Uterus (tissue), 2 donors: ENCODE results near the gene NXPE3.
A peak's percentile ranks its signal among the peaks of the same experiment; 100 is the strongest.

Source experiments
- CTCF ChIP-seq, 4 experiments: fragments of 200-600 bp in 2 of 4; fragments of 450-650 bp in 2 of 4; sonication (generic) in 2 of 4; IDR thresholded peaks; one replicate each; pipeline ENCODE4 v1.5.1; 2016 to 2019; ENCODE audit warnings: antibody characterized with exemption in 4 of 4, mild to moderate bottlenecking in 2 of 4, moderate library complexity in 1 of 4
- POLR2A ChIP-seq, 2 donors: fragments of 450-650 bp; IDR thresholded peaks; one replicate each; pipeline ENCODE4 v1.6.1; 2016; ENCODE audit warnings: antibody characterized with exemption in 2 of 2, mild to moderate bottlenecking in 1 of 2, moderate library complexity in 1 of 2

GRCh38 chr3:101816215-101817149 lies 37.5 kb downstream of the NXPE3 start:
- TF ChIP-seq POLR2A (IDR thresholded peaks at IDR 0.05) (no peak), CTCF (IDR thresholded peaks at IDR 0.05) (peak in 1 of 4 experiments; percentile 4)
